GM12878 (cell line): Measurements from ENCODE around the gene LRRC2. TPM values are rescaled to one million over a fixed set of nuclear protein-coding genes. Genes with fewer than 3 reads are reported as not detected.

ENCODE experiments used
- CBFB ChIP-seq: IDR thresholded peaks from 2 replicates; pipeline ENCODE4 v1.6.1; 2016; ENCODE audit warnings: antibody characterized with exemption, low read depth
- CHD2 ChIP-seq: IDR thresholded peaks from 2 replicates; pipeline ENCODE4 v1.6.1; 2011; ENCODE audit warnings: low read depth, low read length, improper control_type of control experiment, borderline replicate concordance
- CREM ChIP-seq: IDR thresholded peaks from 2 replicates; pipeline ENCODE4 v1.6.1; 2014; ENCODE audit warnings: antibody characterized with exemption, low read depth
- DPF2 ChIP-seq: fragments of 450-650 bp; IDR thresholded peaks from 2 replicates; pipeline ENCODE4 v1.6.1; 2017; ENCODE audit warnings: mild to moderate bottlenecking
- E4F1 ChIP-seq: fragments of 450-650 bp; IDR thresholded peaks from 2 replicates; pipeline ENCODE4 v1.6.1; 2018; ENCODE audit warnings: borderline replicate concordance, mild to moderate bottlenecking; ENCODE audit not compliant: partially characterized antibody
- IKZF1 ChIP-seq: fragments of 450-650 bp; conservative IDR thresholded peaks from 2 replicates; pipeline ENCODE4 v1.6.1; 2017; ENCODE audit warnings: antibody characterized with exemption, mild to moderate bottlenecking
- PBX3 ChIP-seq: IDR thresholded peaks from 2 replicates; pipeline ENCODE4 v1.6.1; 2011; ENCODE audit warnings: mild to moderate bottlenecking, low read depth, low read length, moderate library complexity; ENCODE audit not compliant: insufficient replicate concordance
- PKNOX1 ChIP-seq: fragments of 450-650 bp; IDR thresholded peaks from 2 replicates; pipeline ENCODE4 v1.6.1; 2016; ENCODE audit warnings: mild to moderate bottlenecking
- REST ChIP-seq: IDR thresholded peaks from 2 replicates; pipeline ENCODE4 v1.6.1; 2012; ENCODE audit warnings: mild to moderate bottlenecking, low read depth, low read length
- RFX5 ChIP-seq: IDR thresholded peaks from 2 replicates; pipeline ENCODE4 v1.6.1; 2011; ENCODE audit warnings: low read depth, low read length, improper control_type of control experiment
- SP1 ChIP-seq: IDR thresholded peaks from one replicate; pipeline ENCODE4 v1.6.1; 2011; ENCODE audit warnings: low read depth, low read length
- STAT1 ChIP-seq: fragments of 450-650 bp; conservative IDR thresholded peaks from 2 replicates; pipeline ENCODE4 v1.6.1; 2014; ENCODE audit warnings: antibody characterized with exemption, mild to moderate bottlenecking
- TCF12 ChIP-seq: IDR thresholded peaks from 2 replicates; pipeline ENCODE4 v1.6.1; 2011; ENCODE audit warnings: low read depth, mild to moderate bottlenecking, low read length
- USF2 ChIP-seq: IDR thresholded peaks from 2 replicates; pipeline ENCODE4 v1.6.1; 2011; ENCODE audit warnings: low read depth, low read length, improper control_type of control experiment, borderline replicate concordance
- polyA plus RNA-seq, 11 experiments: library from polyadenylated mRNA; depleted of rRNA in 4 of 11; unstranded in 6 of 11; stranded (reverse) in 5 of 11; fragments of >200 nt; fragmentation: Nextera tagmentation in 4 of 11; fragmentation: Illumina TruSeq in 1 of 11; extraction: Ambion mirVana in 4 of 11; extraction: Trizol in 1 of 11; gene quantifications; 1 replicate in 1 of 11; 2 replicates in 10 of 11; pipeline versions ENCODE4 v1.2.1 to v1.2.3, GENCODE V29; 2011 to 2016; ENCODE audit warnings: inconsistent platforms in 2 of 11, missing spikeins in 2 of 11, low read depth in 1 of 11
- total RNA-seq, 4 experiments: library from RNA; depleted of rRNA in 3 of 4; stranded (reverse); fragments of >200 nt in 3 of 4; fragmentation: Illumina TruSeq in 1 of 4; extraction: Trizol in 1 of 4; gene quantifications; 2 replicates each; pipeline versions ENCODE4 v1.2.1 to v1.2.3, GENCODE V29; 2013 to 2021
- TF ChIP-seq, protein P1 (sequence below): fragments of 450-650 bp; formaldehyde crosslinking; IDR thresholded peaks from 2 replicates; pipeline ENCODE4 v1.4.0; 2020; ENCODE audit warnings: mild to moderate bottlenecking, moderate library complexity

LRRC2 gene
- total and polyA plus RNA-seq, 10 of the 15 experiments (the other 5 are each of a cell fraction or from before 2014, with no cell fraction given) = not detected

- TF ChIP-seq, protein P1, sequence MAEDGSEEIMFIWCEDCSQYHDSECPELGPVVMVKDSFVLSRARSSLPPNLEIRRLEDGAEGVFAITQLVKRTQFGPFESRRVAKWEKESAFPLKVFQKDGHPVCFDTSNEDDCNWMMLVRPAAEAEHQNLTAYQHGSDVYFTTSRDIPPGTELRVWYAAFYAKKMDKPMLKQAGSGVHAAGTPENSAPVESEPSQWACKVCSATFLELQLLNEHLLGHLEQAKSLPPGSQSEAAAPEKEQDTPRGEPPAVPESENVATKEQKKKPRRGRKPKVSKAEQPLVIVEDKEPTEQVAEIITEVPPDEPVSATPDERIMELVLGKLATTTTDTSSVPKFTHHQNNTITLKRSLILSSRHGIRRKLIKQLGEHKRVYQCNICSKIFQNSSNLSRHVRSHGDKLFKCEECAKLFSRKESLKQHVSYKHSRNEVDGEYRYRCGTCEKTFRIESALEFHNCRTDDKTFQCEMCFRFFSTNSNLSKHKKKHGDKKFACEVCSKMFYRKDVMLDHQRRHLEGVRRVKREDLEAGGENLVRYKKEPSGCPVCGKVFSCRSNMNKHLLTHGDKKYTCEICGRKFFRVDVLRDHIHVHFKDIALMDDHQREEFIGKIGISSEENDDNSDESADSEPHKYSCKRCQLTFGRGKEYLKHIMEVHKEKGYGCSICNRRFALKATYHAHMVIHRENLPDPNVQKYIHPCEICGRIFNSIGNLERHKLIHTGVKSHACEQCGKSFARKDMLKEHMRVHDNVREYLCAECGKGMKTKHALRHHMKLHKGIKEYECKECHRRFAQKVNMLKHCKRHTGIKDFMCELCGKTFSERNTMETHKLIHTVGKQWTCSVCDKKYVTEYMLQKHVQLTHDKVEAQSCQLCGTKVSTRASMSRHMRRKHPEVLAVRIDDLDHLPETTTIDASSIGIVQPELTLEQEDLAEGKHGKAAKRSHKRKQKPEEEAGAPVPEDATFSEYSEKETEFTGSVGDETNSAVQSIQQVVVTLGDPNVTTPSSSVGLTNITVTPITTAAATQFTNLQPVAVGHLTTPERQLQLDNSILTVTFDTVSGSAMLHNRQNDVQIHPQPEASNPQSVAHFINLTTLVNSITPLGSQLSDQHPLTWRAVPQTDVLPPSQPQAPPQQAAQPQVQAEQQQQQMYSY (CRISPR knock-in tag) = no peak
- TF ChIP-seq STAT1 = no peak
- peak; percentile 63 for TF ChIP-seq IKZF1
- TF ChIP-seq REST = no peak
- TF ChIP-seq CBFB = 0 out of 2 replicates have a peak, but pooled peaks have one; percentile 49
- TF ChIP-seq PBX3 = no peak
- TF ChIP-seq SP1 = peak; percentile 17
- TF ChIP-seq E4F1 = no peak
- TF ChIP-seq USF2 = no peak
- 0 out of 2 replicates have a peak, but pooled peaks have one; percentile 12 for TF ChIP-seq PKNOX1
- peak; percentile 95 for TF ChIP-seq TCF12
- TF ChIP-seq DPF2 = no peak
- peak; percentile 60 for TF ChIP-seq CREM
- TF ChIP-seq CHD2 = no peak
- 0 out of 2 replicates have a peak, but pooled peaks have one; percentile 47 for TF ChIP-seq RFX5
These were observed 77.3 kb downstream of the LRRC2 start (continued) for GRCh38 chr3:46488735-46489361.
